ENCODE measurements around the gene STAT5B. TPM values are rescaled to one million over a fixed set of nuclear protein-coding genes. Genes with fewer than 3 reads are reported as not detected.

STAT5B gene
- total and polyA plus RNA-seq, 9 of the 15 experiments (the other 6 are each of a cell fraction or from before 2014, with no cell fraction given): 20.8 to 176 (median 92.4) TPM

DNA sequence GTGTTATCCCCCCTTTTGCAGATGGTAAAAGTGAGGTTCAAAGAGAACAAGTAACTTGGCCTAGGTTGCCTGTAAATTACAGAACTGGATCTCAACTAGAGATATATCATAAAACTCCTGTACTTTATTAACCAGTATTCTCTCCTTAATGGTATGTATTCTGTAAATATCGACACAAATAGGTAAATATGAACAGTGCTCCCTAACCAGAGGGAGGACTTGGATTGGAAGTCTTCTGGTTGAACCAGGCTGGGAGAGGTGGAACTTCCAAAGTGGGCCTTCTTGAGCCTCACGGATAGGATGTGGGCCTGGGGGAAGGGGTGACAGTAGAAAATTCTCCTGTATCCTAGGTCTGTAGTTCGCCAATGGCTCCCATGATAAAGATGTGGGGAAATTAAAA lies 19.8 kb upstream of the STAT5B start:
- no peak overlapping the region for H3K9ac ChIP-seq (ENCODE audit: insufficient read depth in 1 of 2, low read depth in 2 of 2, low read length in 2 of 2)
- intact Hi-C loops (cut with micrococcal nuclease): no loop called here
- no peaks in the 10 kb centered on the region for H3K27me3 ChIP-seq (ENCODE audit: control insufficient read depth in 2 of 2, insufficient read depth in 2 of 2, low read length in 2 of 2)
- in situ Hi-C loops (cut with MboI): no loop called here
- POLR2A ChIA-PET: interaction anchor here (1.9 kb wide), 1 partner anchor 10 kb away, joined by 6 read pairs; no protein-coding TSS in a partner anchor
- no peaks in the 10 kb centered on the region for H3K9me1 ChIP-seq (ENCODE audit: control insufficient read depth, insufficient read depth, low read length)
- no peaks in the 10 kb centered on the region for H3K9me3 ChIP-seq (replicated peaks; ENCODE audit: control insufficient read depth, insufficient read depth, low read depth, low read length)
- H3K79me2 ChIP-seq (ENCODE audit: control insufficient read depth, insufficient read depth, low read length): peaks cover 72% of the 10 kb centered on the region
- no peak overlapping the region; the same call in 1 of the 2 replicates for H3K4me2 ChIP-seq (ENCODE audit: insufficient read depth, low read length)
- H4K20me1 ChIP-seq (replicated peaks; ENCODE audit: control insufficient read depth, insufficient read depth, low read length): no peaks in the 10 kb centered on the region
- no peak for DNase-seq (ENCODE audit: extremely low read depth in 1 of 4, low spot score in 3 of 4)
- WGBS (ENCODE audit: insufficient coverage, low coverage, missing lambda C conversion rate): 84% methylated on average over 3 of the region's 3 CpGs
- no peak overlapping the region for H3K4me3 ChIP-seq
- no peak for ATAC-seq
- TF ChIP-seq CHD1 (IDR thresholded peaks at IDR 0.05; ENCODE audit: low read length) (no peak), SIN3B (IDR thresholded peaks at IDR 0.05; ENCODE audit: low read depth) (no peak), GTF2A2 (tag; IDR thresholded peaks at IDR 0.05) (no peak), XRCC4 (IDR thresholded peaks at IDR 0.05; ENCODE audit: extremely low read depth, insufficient read depth, insufficient read length) (no peak), ZNF41 (CRISPR knock-in tag; conservative IDR thresholded peaks at IDR 0.05) (no peak), PTRF (tag; IDR thresholded peaks at IDR 0.05) (no peak), ZNF592 (IDR thresholded peaks at IDR 0.05) (no peak)
- H3K36me3 ChIP-seq (ENCODE audit: control insufficient read depth, insufficient read depth, low read length): peaks cover 87% of the 10 kb centered on the region
- no peak overlapping the region for H3K27ac ChIP-seq (ENCODE audit: extremely low read depth, low read depth, low read length)
- no peak for FAIRE-seq
- peaks cover 12 to 23% of the 10 kb centered on the region in 2 experiments for H3K4me1 ChIP-seq (replicated peaks in 1 of 2; ENCODE audit: control insufficient read depth in 2 of 2, insufficient read depth in 2 of 2, low read length in 2 of 2)
- no peak overlapping the region for H2AFZ ChIP-seq (ENCODE audit: low read depth, low read length)
- BruUV-seq (replicated peaks): no TSS peak
- CTCF ChIA-PET (ENCODE audit: low intra/inter-chr PET ratio): no interaction called here

Data from K562 (cell line).